ENCODE data around the gene CCDC177. TPM values are rescaled to one million over a fixed set of nuclear protein-coding genes. Genes with fewer than 3 reads are reported as not detected.

Gene CCDC177
- total RNA-seq, 1 donor from 2014 or later, result 3.4 TPM

GRCh38 chr14:69554500-69554899, 20.2 kb downstream of the CCDC177 start:
- Mint-ChIP-seq H3K4me1 (ENCODE audit: unreplicated experiment) (peaks cover 3% of the 10 kb centered on the region), H3K4me3 (no peak overlapping the region), H3K9me3 (no peaks in the 10 kb centered on the region), H3K36me3 (no peaks in the 10 kb centered on the region), H3K27me3 (peaks cover 29% of the 10 kb centered on the region), H3K27ac (no peak overlapping the region)
- no peak for DNase-seq (ENCODE audit: extremely low spot score, unreplicated experiment)
- no peak for TF ChIP-seq CTCF (conservative IDR thresholded peaks at IDR 0.05)

- Mint-ChIP-seq H3K36me3 (no peaks in the 10 kb centered on the region), H3K4me1 (ENCODE audit: unreplicated experiment) (no peaks in the 10 kb centered on the region), H3K4me3 (no peak overlapping the region), H3K27ac (no peak overlapping the region), H3K27me3 (peaks cover 31% of the 10 kb centered on the region), H3K9me3 (no peaks in the 10 kb centered on the region)
- no peak for DNase-seq (ENCODE audit: extremely low spot score, unreplicated experiment)
- TF ChIP-seq CTCF (conservative IDR thresholded peaks at IDR 0.05), result no peak
These were observed 21.4 kb downstream of the CCDC177 start for GRCh38 chr14:69553252-69553651.

GRCh38 chr14:69551511-69551910, 23.2 kb downstream of the CCDC177 start:
- H3K27ac Mint-ChIP-seq, result no peak overlapping the region
- H3K4me3 Mint-ChIP-seq, result no peak overlapping the region
- H3K9me3 Mint-ChIP-seq, result peaks cover 3% of the 10 kb centered on the region
- no peak for TF ChIP-seq CTCF (conservative IDR thresholded peaks at IDR 0.05)
- no peaks in the 10 kb centered on the region for H3K36me3 Mint-ChIP-seq
- DNase-seq (ENCODE audit: extremely low spot score, unreplicated experiment), result no peak
- H3K4me1 Mint-ChIP-seq (ENCODE audit: unreplicated experiment), result no peaks in the 10 kb centered on the region
- peaks cover 39% of the 10 kb centered on the region for H3K27me3 Mint-ChIP-seq

GRCh38 chr14:69548566-69548965, 26.1 kb downstream of the CCDC177 start:
- Mint-ChIP-seq H3K36me3 (no peaks in the 10 kb centered on the region), H3K9me3 (peaks cover 6% of the 10 kb centered on the region), H3K27me3 (peaks cover 54% of the 10 kb centered on the region), H3K27ac (no peak overlapping the region), H3K4me3 (no peak overlapping the region), H3K4me1 (ENCODE audit: unreplicated experiment) (no peaks in the 10 kb centered on the region)
- DNase-seq (ENCODE audit: extremely low spot score, unreplicated experiment), result no peak
- no peak for TF ChIP-seq CTCF (conservative IDR thresholded peaks at IDR 0.05)

- Mint-ChIP-seq H3K4me1 (ENCODE audit: unreplicated experiment) (no peaks in the 10 kb centered on the region), H3K9me3 (peaks cover 6% of the 10 kb centered on the region), H3K27ac (peak overlapping the region; percentile 50), H3K27me3 (peaks cover 55% of the 10 kb centered on the region), H3K36me3 (no peaks in the 10 kb centered on the region), H3K4me3 (peak overlapping the region; percentile 77)
- TF ChIP-seq CTCF (conservative IDR thresholded peaks at IDR 0.05), result peak; percentile 96
- peak; percentile 77 for DNase-seq (ENCODE audit: extremely low spot score, unreplicated experiment)
These were observed 26.8 kb downstream of the CCDC177 start for GRCh38 chr14:69547701-69548348.

All from type B pancreatic cell (in vitro differentiated cells).